ENCODE results near the gene ITPK1. TPM values are rescaled to one million over a fixed set of nuclear protein-coding genes. Genes with fewer than 3 reads are reported as not detected.
"Not testable (repeated sequence)": the region's sequence is repeated elsewhere in the genome, so short reads cannot be mapped to it uniquely, and the experiment has no call there.

ITPK1 gene
- total RNA-seq, 1 experiment from 2014 or later = 80.3 TPM

- not testable (repeated sequence) for DNase-seq (ENCODE audit: low spot score)
These were observed 15.6 kb upstream of the ITPK1 start for GRCh38 chr14:93131257-93131820.

GRCh38 chr14:93128725-93129459 is 13.2 kb upstream of the ITPK1 start:
- no peak for DNase-seq (ENCODE audit: low spot score)

- DNase-seq (ENCODE audit: low spot score) = no peak
These were observed 10.4 kb upstream of the ITPK1 start for GRCh38 chr14:93126111-93126510.

GRCh38 chr14:93122826-93123225 is 7.1 kb upstream of the ITPK1 start:
- no peak for DNase-seq (ENCODE audit: low spot score)

GRCh38 chr14:93121030-93121834 is 5.5 kb upstream of the ITPK1 start:
- DNase-seq (ENCODE audit: low spot score) = no peak

- DNase-seq (ENCODE audit: low spot score) = no peak
These were observed 4.8 kb upstream of the ITPK1 start for GRCh38 chr14:93120517-93120916.

- DNase-seq (ENCODE audit: low spot score) = no peak
These were observed 1.0 kb upstream of the ITPK1 start for GRCh38 chr14:93116676-93117200.

GRCh38 chr14:93115069-93115820 is 480 bp downstream of the ITPK1 start:
- DNase-seq (ENCODE audit: low spot score) = peak; percentile 77

GRCh38 chr14:93114713-93115068 is 1.0 kb downstream of the ITPK1 start:
- DNase-seq (ENCODE audit: low spot score) = peak; percentile 12

GRCh38 chr14:93114068-93114710 is 1.5 kb downstream of the ITPK1 start:
- DNase-seq (ENCODE audit: low spot score) = peak; percentile 25

GRCh38 chr14:93113678-93114067 is 2.1 kb downstream of the ITPK1 start:
- no peak for DNase-seq (ENCODE audit: low spot score)

GRCh38 chr14:93112891-93113677 is 2.6 kb downstream of the ITPK1 start:
- peak; percentile 87 for DNase-seq (ENCODE audit: low spot score)

- not testable (repeated sequence) for DNase-seq (ENCODE audit: low spot score)
These were observed 4.2 kb downstream of the ITPK1 start for GRCh38 chr14:93111541-93111940.

- no peak for DNase-seq (ENCODE audit: low spot score)
These were observed 4.8 kb downstream of the ITPK1 start for GRCh38 chr14:93110856-93111419.

GRCh38 chr14:93109572-93110481 is 5.9 kb downstream of the ITPK1 start:
- no peak for DNase-seq (ENCODE audit: low spot score)

- no peak for DNase-seq (ENCODE audit: low spot score)
These were observed 7.6 kb downstream of the ITPK1 start for GRCh38 chr14:93108105-93108504.

GRCh38 chr14:93107453-93107852 is 8.3 kb downstream of the ITPK1 start:
- no peak for DNase-seq (ENCODE audit: low spot score)

GRCh38 chr14:93106541-93107156 is 9.1 kb downstream of the ITPK1 start:
- DNase-seq (ENCODE audit: low spot score) = no peak
